ENCODE measurements around the gene LIG1. TPM values are rescaled to one million over a fixed set of nuclear protein-coding genes. Genes with fewer than 3 reads are reported as not detected.
A peak's percentile ranks its signal among the peaks of the same experiment; 100 is the strongest.

Gene LIG1
- total and polyA plus RNA-seq, 2 of the 13 experiments (the other 11 are each of a cell fraction or from before 2014, with no cell fraction given), result 20.1 to 64.4 TPM

- no peak for TF ChIP-seq ZNF275 (CRISPR knock-in tag; IDR thresholded peaks at IDR 0.05; ENCODE audit: borderline replicate concordance)
- no peak for TF ChIP-seq STAG1 (CRISPR knock-in tag; IDR thresholded peaks at IDR 0.05)
- no peak for TF ChIP-seq MATR3 (CRISPR knock-in tag; IDR thresholded peaks at IDR 0.05)
- no peak for TF ChIP-seq ZNF790 (CRISPR knock-in tag; IDR thresholded peaks at IDR 0.05; ENCODE audit: borderline replicate concordance)
- no peak for TF ChIP-seq NFIC (IDR thresholded peaks at IDR 0.05; ENCODE audit: low read length)
- no peak for TF ChIP-seq ATF7 (IDR thresholded peaks at IDR 0.05)
- no peak for TF ChIP-seq ATF7 (CRISPR knock-in tag; IDR thresholded peaks at IDR 0.05)
- no peak; the same call in 1 of the 2 replicates for TF ChIP-seq GATAD2A (CRISPR knock-in tag; IDR thresholded peaks at IDR 0.05)
- TF ChIP-seq GFI1 (CRISPR knock-in tag; IDR thresholded peaks at IDR 0.05; ENCODE audit: borderline replicate concordance), result no peak; the same call in 1 of the 2 replicates
- TF ChIP-seq EEA1 (CRISPR knock-in tag; IDR thresholded peaks at IDR 0.05; ENCODE audit: borderline replicate concordance), result no peak
- peak; percentile 95; the same call in 1 of the 2 replicates for TF ChIP-seq TFDP1 (CRISPR knock-in tag; IDR thresholded peaks at IDR 0.05; ENCODE audit: borderline replicate concordance)
- no peak for TF ChIP-seq EED (CRISPR knock-in tag; IDR thresholded peaks at IDR 0.05)
- peak; percentile 86 for TF ChIP-seq ZNF501 (CRISPR knock-in tag; IDR thresholded peaks at IDR 0.05)
- TF ChIP-seq ZHX1 (CRISPR knock-in tag; IDR thresholded peaks at IDR 0.05; ENCODE audit: low read depth), result no peak
- no peak for TF ChIP-seq PRDM10 (CRISPR knock-in tag; IDR thresholded peaks at IDR 0.05; ENCODE audit: low read depth)
- no peak for TF ChIP-seq SMARCC2 (IDR thresholded peaks at IDR 0.05)
- no peak for TF ChIP-seq GLI4 (CRISPR knock-in tag; IDR thresholded peaks at IDR 0.05; ENCODE audit: borderline replicate concordance)
- no peak for TF ChIP-seq PHB2 (IDR thresholded peaks at IDR 0.05; ENCODE audit: partially characterized antibody)
- TF ChIP-seq JUND (CRISPR knock-in tag; IDR thresholded peaks at IDR 0.05), result no peak
- TF ChIP-seq ZFP1 (CRISPR knock-in tag; IDR thresholded peaks at IDR 0.05), result no peak
- no peak for TF ChIP-seq ZNF780A (CRISPR knock-in tag; IDR thresholded peaks at IDR 0.05)
Measured at GRCh38 chr19:48203794-48204628, 33.9 kb upstream of the LIG1 start (continued).
